ENCODE data around the gene RIBC1. TPM values are rescaled to one million over a fixed set of nuclear protein-coding genes. Genes with fewer than 3 reads are reported as not detected.

RIBC1 gene
- total and polyA plus RNA-seq, 9 of the 15 experiments (the other 6 are each of a cell fraction or from before 2014, with no cell fraction given) = 0.07 to 0.51 (median 0.44) TPM

GRCh38 chrX:53445977-53446376 lies 23.3 kb downstream of the RIBC1 start (continued):
- TF ChIP-seq CTCF (IDR thresholded peaks at IDR 0.05 in 2 of 3, conservative IDR thresholded peaks at IDR 0.05 in 1 of 3; ENCODE audit: insufficient read depth in 2 of 3, low read depth in 1 of 3, low read length in 3 of 3) (peak; percentile 76 to 77 (median 77)), MEIS2 (IDR thresholded peaks at IDR 0.05; ENCODE audit: partially characterized antibody) (peak; percentile 24), ZBTB33 (CRISPR knock-in tag; IDR thresholded peaks at IDR 0.05) (peak; percentile 17; the same call in 1 of the 2 replicates), REST (IDR thresholded peaks at IDR 0.05; ENCODE audit: borderline replicate concordance) (peak; percentile 57; the same call in 1 of the 2 replicates), REST (CRISPR knock-in tag; IDR thresholded peaks at IDR 0.05; ENCODE audit: low read depth) (no peak)
